Trophoblast cell (in vitro differentiated cells and primary cell): ENCODE results near the gene LRCH1.
A peak's percentile ranks its signal among the peaks of the same experiment; 100 is the strongest.

ENCODE experiments used
- DNase-seq, 2 donors: peaks; one replicate each; pipeline ENCODE4 v3.0.0-alpha.2; 2016
- H2AFZ ChIP-seq: 2 replicates; pipeline ENCODE4 v1.6.1; 2013; ENCODE audit warnings: low read length, moderate library complexity, mild to moderate bottlenecking; ENCODE audit not compliant: insufficient read depth, poor library complexity
- H2AK5ac ChIP-seq: 2 replicates; pipeline ENCODE4 v1.6.1; 2013; ENCODE audit warnings: mild to moderate bottlenecking, low read length
- H2BK120ac ChIP-seq: 2 replicates; pipeline ENCODE4 v1.6.1; 2013; ENCODE audit warnings: low read length, mild to moderate bottlenecking, moderate library complexity; ENCODE audit not compliant: insufficient read depth, poor library complexity
- H2BK12ac ChIP-seq: 2 replicates; pipeline ENCODE4 v1.6.1; 2013; ENCODE audit warnings: mild to moderate bottlenecking, low read length, moderate library complexity
- H2BK5ac ChIP-seq: 2 replicates; pipeline ENCODE4 v1.6.1; 2013; ENCODE audit warnings: low read length, low read depth, moderate library complexity, mild to moderate bottlenecking; ENCODE audit not compliant: poor library complexity
- H3K14ac ChIP-seq: 2 replicates; pipeline ENCODE4 v1.6.1; 2013; ENCODE audit warnings: mild to moderate bottlenecking, low read length
- H3K18ac ChIP-seq: 2 replicates; pipeline ENCODE4 v1.6.1; 2013; ENCODE audit warnings: mild to moderate bottlenecking, low read length
- H3K23ac ChIP-seq: 2 replicates; pipeline ENCODE4 v1.6.1; 2013; ENCODE audit warnings: low read length
- H3K27ac ChIP-seq: 2 replicates; pipeline ENCODE4 v1.5.1; 2013; ENCODE audit warnings: low read depth, mild to moderate bottlenecking, inconsistent platforms, low read length, moderate library complexity
- H3K27me3 ChIP-seq: 2 replicates; pipeline ENCODE4 v1.6.1; 2013; ENCODE audit warnings: inconsistent platforms, mild to moderate bottlenecking, low read length, moderate library complexity; ENCODE audit not compliant: insufficient read depth
- H3K36me3 ChIP-seq, 2 experiments: 1 replicate in 1 of 2; 2 replicates in 1 of 2; pipeline ENCODE4 v1.6.1; 2013; ENCODE audit warnings: low read length in 2 of 2, mild to moderate bottlenecking in 2 of 2, moderate library complexity in 1 of 2; ENCODE audit not compliant: insufficient read depth in 2 of 2, control insufficient read depth in 1 of 2
- H3K4ac ChIP-seq: 2 replicates; pipeline ENCODE4 v1.6.1; 2013; ENCODE audit warnings: low read depth, mild to moderate bottlenecking, low read length, moderate library complexity
- H3K4me1 ChIP-seq, 2 experiments: 1 replicate in 1 of 2; 2 replicates in 1 of 2; pipeline ENCODE4 v1.6.1; 2013; ENCODE audit warnings: low read length in 2 of 2, mild to moderate bottlenecking in 2 of 2, moderate library complexity in 1 of 2; ENCODE audit not compliant: insufficient read depth in 2 of 2, control insufficient read depth in 1 of 2
- H3K4me2 ChIP-seq: 2 replicates; pipeline ENCODE4 v1.6.1; 2013; ENCODE audit warnings: inconsistent platforms, mild to moderate bottlenecking, low read length, moderate library complexity
- H3K4me3 ChIP-seq: 2 replicates; pipeline ENCODE4 v1.5.1; 2013; ENCODE audit warnings: mild to moderate bottlenecking, low read depth, low read length, inconsistent platforms
- H3K79me1 ChIP-seq: one replicate; pipeline ENCODE4 v1.6.1; 2013; ENCODE audit warnings: low read length
- H3K79me2 ChIP-seq: 2 replicates; pipeline ENCODE4 v1.6.1; 2013; ENCODE audit warnings: low read length, mild to moderate bottlenecking; ENCODE audit not compliant: control insufficient read depth, insufficient read depth, poor library complexity
- H3K9ac ChIP-seq: 2 replicates; pipeline ENCODE4 v1.6.1; 2013; ENCODE audit warnings: mild to moderate bottlenecking, low read length
- H3K9me3 ChIP-seq: 2 replicates; pipeline ENCODE4 v1.6.1; 2013; ENCODE audit warnings: low read depth, mild to moderate bottlenecking, control low read depth, inconsistent platforms, low read length; ENCODE audit not compliant: insufficient read depth
- H4K12ac ChIP-seq: 2 replicates; pipeline ENCODE4 v1.6.1; 2013; ENCODE audit warnings: low read depth, mild to moderate bottlenecking, low read length, moderate library complexity
- H4K8ac ChIP-seq: 2 replicates; pipeline ENCODE4 v1.6.1; 2013; ENCODE audit warnings: low read depth, mild to moderate bottlenecking, low read length, moderate library complexity
- H4K91ac ChIP-seq: one replicate; pipeline ENCODE4 v1.6.1; 2013; ENCODE audit warnings: low read depth, mild to moderate bottlenecking, low read length, moderate library complexity
- WGBS: extraction: QIAGEN DNeasy Blood & Tissue Kit; methylation state at CpG from one replicate; pipeline ENCODE4 v1.1.7; 2013; ENCODE audit warnings: missing lambda C conversion rate; ENCODE audit not compliant: insufficient read length, insufficient coverage; ENCODE audit errors: extremely low coverage; 5-methylcytosine and 5-hydroxymethylcytosine counted together

The LRCH1 gene

DNA sequence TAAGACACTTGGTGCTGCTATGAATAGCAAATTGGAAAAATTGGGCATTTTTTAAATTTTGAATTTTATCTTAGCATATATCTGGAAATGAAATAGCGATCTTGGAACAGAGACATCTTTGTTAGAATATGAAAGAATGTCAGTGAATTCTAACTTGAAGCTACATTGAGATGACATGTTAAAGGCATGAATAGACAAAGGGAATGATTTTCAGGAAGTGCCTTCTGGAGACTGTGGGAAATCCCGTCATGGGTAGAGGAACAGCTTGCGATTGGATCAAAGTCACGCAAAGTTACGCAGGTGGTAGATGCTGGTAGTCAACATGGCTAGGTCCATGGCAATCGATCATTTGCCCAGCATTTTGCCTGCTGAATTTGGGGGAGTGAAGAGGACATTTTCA is 43.5 kb downstream of the LRCH1 start:
- no CpG with 5 or more reads among the region's 6 CpGs for WGBS
- Histone ChIP-seq H3K79me1 (no peaks in the 10 kb centered on the region), H2AK5ac (no peak overlapping the region), H3K36me3 (no peaks in the 10 kb centered on the region), H3K27me3 (no peaks in the 10 kb centered on the region), H3K23ac (peak overlapping the region; percentile 98), H2BK5ac (no peak overlapping the region), H4K12ac (no peak overlapping the region), H3K4me2 (no peak overlapping the region), H3K9me3 (no peaks in the 10 kb centered on the region), H3K4ac (peak overlapping the region; percentile 19), H4K91ac (no peak overlapping the region), H2BK120ac (no peak overlapping the region), H3K4me1 (peaks cover 7 to 11% of the 10 kb centered on the region in 2 experiments), H2BK12ac (no peak overlapping the region), H3K79me2 (peaks cover 3% of the 10 kb centered on the region), H3K27ac (no peak overlapping the region), H3K14ac (no peak overlapping the region), H3K9ac (peak overlapping the region; percentile 62), H3K4me3 (no peak overlapping the region), H2AFZ (no peak overlapping the region), H4K8ac (no peak overlapping the region), H3K18ac (no peak overlapping the region)
- DNase-seq: peak in 1 of 2 donors; percentile 70

DNA sequence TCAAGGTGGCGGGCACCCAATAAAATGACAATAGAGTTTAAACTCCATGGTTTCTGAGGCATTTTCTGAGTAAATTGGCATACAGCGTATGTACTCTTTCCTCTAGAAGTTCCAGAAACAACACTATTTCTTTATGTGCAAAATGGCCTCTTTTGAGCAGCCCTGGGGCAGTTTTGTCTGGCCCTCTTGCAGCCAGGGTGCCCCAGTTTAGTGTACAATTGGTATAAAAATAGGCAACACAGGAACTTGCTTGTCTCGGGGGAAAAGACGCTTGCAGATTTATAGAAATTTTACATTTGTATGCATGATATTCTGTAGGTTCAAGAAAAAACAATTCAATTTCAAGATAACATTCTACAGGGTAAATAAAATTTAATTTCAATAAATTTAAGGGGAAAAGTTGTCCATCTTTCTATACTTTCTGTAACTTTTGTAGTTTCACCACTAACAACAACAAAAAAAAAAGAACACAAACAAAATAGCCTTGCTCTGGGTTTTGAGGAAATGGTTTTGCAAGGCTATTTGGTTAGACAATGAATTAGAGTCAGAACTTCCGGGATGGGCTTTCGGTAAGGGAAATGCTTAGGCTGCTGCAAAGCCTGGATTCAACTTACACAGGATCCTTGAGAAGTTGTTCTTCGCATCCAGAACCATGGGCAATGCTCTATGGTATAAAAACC is 45.3 kb downstream of the LRCH1 start:
- no peak for DNase-seq
- Histone ChIP-seq H4K8ac (no peak overlapping the region), H3K36me3 (no peaks in the 10 kb centered on the region), H3K4ac (no peak overlapping the region), H2BK120ac (no peak overlapping the region), H3K27me3 (no peaks in the 10 kb centered on the region), H3K4me3 (no peak overlapping the region), H3K14ac (no peak overlapping the region), H2BK5ac (no peak overlapping the region), H3K27ac (no peak overlapping the region), H4K91ac (no peak overlapping the region), H3K4me1 (peaks cover 3 to 4% of the 10 kb centered on the region in 2 experiments), H3K9ac (no peak overlapping the region), H3K79me2 (peaks cover 3% of the 10 kb centered on the region), H3K18ac (no peak overlapping the region), H4K12ac (no peak overlapping the region), H2BK12ac (no peak overlapping the region), H3K9me3 (no peaks in the 10 kb centered on the region), H3K79me1 (no peaks in the 10 kb centered on the region), H3K23ac (no peak overlapping the region), H2AK5ac (no peak overlapping the region), H3K4me2 (no peak overlapping the region), H2AFZ (no peak overlapping the region)
- no CpG with 5 or more reads among the region's 7 CpGs for whole genome bisulfite sequencing

DNA sequence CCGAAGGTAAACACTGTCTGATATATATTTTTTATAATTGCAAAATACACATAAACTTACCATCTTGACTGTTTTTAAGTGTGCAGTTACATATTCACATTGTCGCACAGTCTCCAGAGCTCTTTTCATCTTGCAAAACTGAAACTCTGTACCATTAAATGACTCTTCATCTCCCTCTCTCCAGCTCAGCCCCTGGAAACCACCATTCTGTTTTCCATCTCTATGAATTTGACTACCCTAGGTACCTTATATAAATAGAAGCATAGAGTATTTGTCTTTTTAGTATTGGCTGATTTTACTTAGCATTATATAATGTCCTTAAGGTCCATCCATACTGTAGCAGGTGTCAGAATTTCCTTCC is 45.8 kb downstream of the LRCH1 start:
- Histone ChIP-seq H2BK120ac (no peak overlapping the region), H2AK5ac (no peak overlapping the region), H3K4me1 (peaks cover 3 to 4% of the 10 kb centered on the region in 2 experiments), H3K4me2 (no peak overlapping the region), H3K27me3 (no peaks in the 10 kb centered on the region), H3K79me1 (no peaks in the 10 kb centered on the region), H3K4ac (no peak overlapping the region), H3K23ac (no peak overlapping the region), H4K91ac (no peak overlapping the region), H2BK12ac (no peak overlapping the region), H3K18ac (no peak overlapping the region), H3K27ac (no peak overlapping the region), H4K12ac (no peak overlapping the region), H2AFZ (no peak overlapping the region), H3K79me2 (no peaks in the 10 kb centered on the region), H4K8ac (no peak overlapping the region), H3K9ac (no peak overlapping the region), H3K4me3 (no peak overlapping the region), H3K14ac (no peak overlapping the region), H3K36me3 (no peaks in the 10 kb centered on the region), H2BK5ac (no peak overlapping the region), H3K9me3 (no peaks in the 10 kb centered on the region)
- DNase-seq: no peak
- no CpG with 5 or more reads among the region's 2 CpGs for WGBS

- Histone ChIP-seq H3K79me2 (peaks cover 2% of the 10 kb centered on the region), H2BK5ac (no peak overlapping the region), H3K4ac (peak overlapping the region; percentile 3), H3K4me3 (no peak overlapping the region), H3K18ac (no peak overlapping the region), H3K27ac (no peak overlapping the region), H3K36me3 (no peaks in the 10 kb centered on the region), H3K9me3 (no peaks in the 10 kb centered on the region), H3K9ac (no peak overlapping the region), H3K14ac (no peak overlapping the region), H2AK5ac (no peak overlapping the region), H4K12ac (no peak overlapping the region), H4K8ac (no peak overlapping the region), H3K23ac (no peak overlapping the region), H3K4me1 (peaks cover 2 to 3% of the 10 kb centered on the region in 2 experiments), H3K27me3 (no peaks in the 10 kb centered on the region), H2AFZ (no peak overlapping the region), H3K79me1 (no peaks in the 10 kb centered on the region), H2BK12ac (no peak overlapping the region), H4K91ac (no peak overlapping the region), H2BK120ac (no peak overlapping the region), H3K4me2 (no peak overlapping the region)
- no peak for DNase-seq
- WGBS: no CpG with 5 or more reads among the region's 3 CpGs
Measured at GRCh38 chr13:46600943-46601311, 48.0 kb downstream of the LRCH1 start.
